Ishikawa (cell line): Measurements from ENCODE around the gene TBC1D30.

Experiments used
- CEBPB ChIP-seq: IDR thresholded peaks from 2 replicates; pipeline ENCODE4 v1.6.1; 2012
- CREB1 ChIP-seq: IDR thresholded peaks from 2 replicates; pipeline ENCODE4 v1.6.1; 2012; ENCODE audit warnings: low read depth
- EGR1 ChIP-seq: IDR thresholded peaks from 2 replicates; pipeline ENCODE4 v1.6.1; 2012
- EP300 ChIP-seq: IDR thresholded peaks from 2 replicates; pipeline ENCODE4 v1.6.1; 2012; ENCODE audit warnings: borderline replicate concordance
- FOXM1 ChIP-seq: IDR thresholded peaks from 2 replicates; pipeline ENCODE4 v1.6.1; 2012; ENCODE audit warnings: low read depth, borderline replicate concordance
- NFIC ChIP-seq: IDR thresholded peaks from 2 replicates; pipeline ENCODE4 v1.6.1; 2012
- RAD21 ChIP-seq: IDR thresholded peaks from 2 replicates; pipeline ENCODE4 v1.6.1; 2012; ENCODE audit warnings: low read depth
- TAF1 ChIP-seq: IDR thresholded peaks from 2 replicates; pipeline ENCODE4 v1.6.1; 2012; ENCODE audit warnings: low read depth, mild to moderate bottlenecking
- TCF12 ChIP-seq: IDR thresholded peaks from 2 replicates; pipeline ENCODE4 v1.6.1; 2012; ENCODE audit warnings: low read depth
- TEAD4 ChIP-seq: IDR thresholded peaks from 2 replicates; pipeline ENCODE4 v1.6.1; 2012
- YY1 ChIP-seq: IDR thresholded peaks from 2 replicates; pipeline ENCODE4 v1.6.1; 2012; ENCODE audit warnings: low read depth
- TF ChIP-seq, protein P1 (sequence below): IDR thresholded peaks from 2 replicates; pipeline ENCODE4 v1.6.1; 2012
- TF ChIP-seq, protein P2 (sequence below): IDR thresholded peaks from 2 replicates; pipeline ENCODE4 v1.6.1; 2012; ENCODE audit warnings: low read depth, mild to moderate bottlenecking

GRCh38 chr12:64903479-64904152 lies 79.2 kb downstream of the TBC1D30 start:
- TF ChIP-seq CEBPB (no peak), TEAD4 (no peak), RAD21 (no peak), TAF1 (no peak), TCF12 (no peak), NFIC (no peak), CREB1 (no peak), FOXM1 (no peak), YY1 (no peak), EGR1 (no peak), EP300 (no peak)
- TF ChIP-seq, protein P1, sequence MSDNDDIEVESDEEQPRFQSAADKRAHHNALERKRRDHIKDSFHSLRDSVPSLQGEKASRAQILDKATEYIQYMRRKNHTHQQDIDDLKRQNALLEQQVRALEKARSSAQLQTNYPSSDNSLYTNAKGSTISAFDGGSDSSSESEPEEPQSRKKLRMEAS = no peak
- TF ChIP-seq, protein P2, sequence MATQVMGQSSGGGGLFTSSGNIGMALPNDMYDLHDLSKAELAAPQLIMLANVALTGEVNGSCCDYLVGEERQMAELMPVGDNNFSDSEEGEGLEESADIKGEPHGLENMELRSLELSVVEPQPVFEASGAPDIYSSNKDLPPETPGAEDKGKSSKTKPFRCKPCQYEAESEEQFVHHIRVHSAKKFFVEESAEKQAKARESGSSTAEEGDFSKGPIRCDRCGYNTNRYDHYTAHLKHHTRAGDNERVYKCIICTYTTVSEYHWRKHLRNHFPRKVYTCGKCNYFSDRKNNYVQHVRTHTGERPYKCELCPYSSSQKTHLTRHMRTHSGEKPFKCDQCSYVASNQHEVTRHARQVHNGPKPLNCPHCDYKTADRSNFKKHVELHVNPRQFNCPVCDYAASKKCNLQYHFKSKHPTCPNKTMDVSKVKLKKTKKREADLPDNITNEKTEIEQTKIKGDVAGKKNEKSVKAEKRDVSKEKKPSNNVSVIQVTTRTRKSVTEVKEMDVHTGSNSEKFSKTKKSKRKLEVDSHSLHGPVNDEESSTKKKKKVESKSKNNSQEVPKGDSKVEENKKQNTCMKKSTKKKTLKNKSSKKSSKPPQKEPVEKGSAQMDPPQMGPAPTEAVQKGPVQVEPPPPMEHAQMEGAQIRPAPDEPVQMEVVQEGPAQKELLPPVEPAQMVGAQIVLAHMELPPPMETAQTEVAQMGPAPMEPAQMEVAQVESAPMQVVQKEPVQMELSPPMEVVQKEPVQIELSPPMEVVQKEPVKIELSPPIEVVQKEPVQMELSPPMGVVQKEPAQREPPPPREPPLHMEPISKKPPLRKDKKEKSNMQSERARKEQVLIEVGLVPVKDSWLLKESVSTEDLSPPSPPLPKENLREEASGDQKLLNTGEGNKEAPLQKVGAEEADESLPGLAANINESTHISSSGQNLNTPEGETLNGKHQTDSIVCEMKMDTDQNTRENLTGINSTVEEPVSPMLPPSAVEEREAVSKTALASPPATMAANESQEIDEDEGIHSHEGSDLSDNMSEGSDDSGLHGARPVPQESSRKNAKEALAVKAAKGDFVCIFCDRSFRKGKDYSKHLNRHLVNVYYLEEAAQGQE = no peak
